SHP77 (cell line): Measurements from ENCODE around the gene ASMT.
"Not testable (repeated sequence)": the region's sequence is repeated elsewhere in the genome, so short reads cannot be mapped to it uniquely, and the experiment has no call there.

Source experiments
- DNase-seq, 2 experiments: peaks; one replicate each; lab custom pipeline; 2025; lab: John Stamatoyannopoulos, UW

ASMT gene

DNA sequence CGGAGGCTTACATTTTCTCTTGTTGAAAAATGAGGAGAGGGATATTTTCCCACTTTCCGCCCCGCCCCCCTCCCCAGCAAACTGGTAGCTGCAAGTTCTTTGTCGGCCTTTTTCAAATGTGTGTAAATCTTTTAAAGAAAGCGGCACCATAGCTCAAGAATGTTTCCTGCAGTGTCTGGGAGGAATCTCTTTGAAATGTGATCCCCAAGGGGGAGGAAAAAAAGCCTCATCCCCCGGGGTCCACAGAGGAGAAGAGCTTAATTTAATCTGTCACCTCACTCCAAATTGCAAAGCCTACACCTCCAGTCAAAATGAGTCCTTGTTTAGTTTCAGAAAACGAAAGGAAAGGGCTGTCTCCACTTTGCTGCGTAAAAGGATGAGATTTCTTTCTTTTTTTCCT is 34.8 kb downstream of the ASMT start:
- DNase-seq = no peak

DNA sequence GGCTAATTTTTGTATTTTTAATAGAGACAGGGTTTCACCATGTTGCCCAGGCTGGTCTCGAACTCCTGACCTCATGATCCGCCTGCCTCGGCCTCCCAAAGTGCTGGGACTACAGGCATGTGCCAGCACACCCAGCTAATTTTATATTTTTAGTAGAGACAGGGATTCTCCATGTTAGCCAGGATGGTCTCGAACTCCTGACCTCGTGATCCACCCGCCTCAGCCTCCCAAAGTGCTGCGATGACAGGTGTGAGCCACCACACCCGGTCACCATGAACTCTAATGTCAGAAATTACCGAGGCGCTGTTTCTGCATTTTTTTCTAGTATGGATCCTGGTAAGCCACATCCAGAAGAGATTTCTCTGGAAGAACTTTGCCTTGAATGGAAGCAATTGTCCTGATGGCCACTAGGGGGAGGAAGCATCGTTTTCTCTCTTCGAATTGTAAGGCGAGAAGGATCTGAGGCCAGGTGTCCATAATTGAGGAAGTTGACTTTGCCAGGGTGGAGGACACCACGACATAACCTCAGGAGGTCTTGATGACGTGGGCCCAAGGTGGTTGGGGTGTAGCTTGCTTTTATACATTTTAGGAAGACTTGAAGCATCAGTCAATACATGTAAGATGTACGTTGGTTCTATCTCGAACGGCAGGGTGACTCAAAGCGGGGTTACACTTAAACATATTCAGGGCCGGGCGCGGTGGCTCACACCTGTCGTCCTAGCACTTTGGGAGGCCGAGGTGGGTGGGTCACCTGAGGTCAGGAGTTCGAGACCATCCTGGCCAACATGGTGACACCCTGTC is 37.4 kb downstream of the ASMT start:
- DNase-seq = peak in 1 of 2 experiments; percentile 19

DNA sequence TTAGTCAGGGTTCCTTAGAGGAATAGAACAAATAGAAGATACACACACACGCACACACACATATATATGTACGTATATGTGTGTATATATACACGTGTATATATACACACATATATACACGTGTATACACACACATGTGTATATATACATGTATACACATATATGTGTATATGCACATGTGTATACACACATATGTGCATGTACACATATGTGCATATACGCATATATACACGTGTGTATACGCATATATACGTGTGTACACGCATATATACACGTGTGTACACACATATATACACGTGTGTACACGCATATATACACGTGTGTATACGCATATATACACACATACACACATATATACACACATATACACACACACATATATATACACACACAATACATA is 41.5 kb downstream of the ASMT start:
- no peak for DNase-seq

DNA sequence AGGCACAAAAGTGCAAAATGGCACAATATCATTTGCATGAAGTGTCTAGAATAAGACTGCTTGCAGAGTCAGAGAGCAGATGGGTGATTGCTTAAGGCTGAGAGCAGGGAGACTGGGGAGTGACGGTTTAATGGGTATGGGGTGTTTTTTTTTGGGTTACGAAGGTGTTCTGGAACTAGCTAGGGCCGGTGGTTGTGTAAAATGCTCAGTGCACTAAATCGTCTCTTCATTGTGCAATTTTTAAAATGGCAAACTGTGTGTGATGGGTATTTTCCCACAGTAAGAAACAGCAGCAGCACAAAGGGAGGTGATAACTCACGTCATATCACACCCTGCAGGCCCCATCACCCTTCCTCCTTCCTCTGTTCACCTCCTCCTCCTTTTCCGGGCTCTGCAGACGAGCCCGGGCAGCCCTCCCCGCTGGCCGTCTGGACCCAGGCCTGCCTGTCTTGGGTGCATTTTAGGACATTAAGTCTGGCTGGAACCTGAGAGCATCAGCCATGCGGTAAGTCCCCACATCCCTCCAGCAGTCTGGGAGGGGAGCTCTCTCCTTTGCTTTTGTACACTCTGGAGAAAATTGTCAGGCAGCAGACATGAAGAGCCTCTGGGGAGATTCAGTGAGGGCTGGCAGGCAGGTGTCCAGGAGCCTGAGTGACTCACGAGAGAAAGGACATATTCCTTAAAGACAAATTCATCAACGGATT is 42.7 kb downstream of the ASMT start:
- no peak for DNase-seq

DNA sequence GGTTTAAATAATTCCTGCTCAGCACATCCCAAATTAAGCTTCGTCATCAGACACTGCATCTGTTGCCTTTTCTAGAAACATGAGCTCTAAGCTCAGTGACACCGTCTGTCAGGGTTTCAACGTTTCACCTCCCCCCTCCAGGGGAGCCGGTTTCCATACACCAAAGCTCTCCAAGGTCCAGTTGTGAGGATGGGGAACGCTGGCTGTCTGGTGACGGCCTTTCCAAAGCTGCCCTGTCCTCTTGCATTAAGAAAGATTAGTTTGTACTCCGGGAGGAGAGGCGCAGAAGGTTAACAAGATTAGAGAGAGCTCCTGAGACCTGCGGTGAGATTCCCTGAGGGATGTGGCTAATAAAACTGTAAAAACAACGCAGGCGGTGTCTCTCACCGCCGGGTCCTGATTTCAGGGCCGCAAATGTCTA is 43.2 kb downstream of the ASMT start:
- DNase-seq = no peak

DNA sequence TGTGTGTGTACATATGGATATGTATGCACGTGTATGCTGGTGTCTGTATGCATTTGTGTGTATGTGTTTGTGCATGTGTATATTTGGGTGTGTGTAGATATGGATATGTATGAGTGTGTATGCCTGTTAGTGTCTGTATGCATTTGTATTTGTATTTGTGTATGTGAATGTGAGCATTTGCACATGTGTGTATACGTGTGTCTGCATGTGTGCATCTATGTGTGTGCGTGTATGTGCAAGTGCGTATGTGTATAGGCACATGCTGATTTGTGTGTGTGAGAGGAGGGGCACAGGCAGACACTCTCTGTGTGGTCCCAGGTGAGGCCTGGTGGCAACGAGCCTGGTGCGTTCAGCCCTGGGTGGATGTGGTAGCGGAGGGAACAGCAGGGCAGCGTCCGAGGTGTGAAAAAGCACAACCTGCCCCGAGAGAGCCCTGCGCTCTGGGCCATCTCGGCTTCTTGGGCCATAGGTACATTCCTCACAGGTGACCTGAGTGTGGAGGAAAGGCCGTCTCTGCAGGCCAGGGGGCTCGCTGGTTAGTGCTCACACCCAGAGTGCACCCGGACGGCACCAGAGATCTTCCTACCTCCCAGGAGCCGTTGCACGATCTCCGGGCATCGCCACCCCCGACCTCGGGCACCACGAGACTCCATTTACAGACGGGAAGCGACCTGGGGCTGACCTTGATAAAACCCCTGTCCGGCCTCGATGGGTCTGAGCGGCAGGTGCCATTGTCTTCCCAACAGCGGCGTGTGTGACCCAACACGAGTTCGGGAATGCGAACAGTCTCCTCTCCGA is 45.0 kb downstream of the ASMT start:
- no peak for DNase-seq

DNA sequence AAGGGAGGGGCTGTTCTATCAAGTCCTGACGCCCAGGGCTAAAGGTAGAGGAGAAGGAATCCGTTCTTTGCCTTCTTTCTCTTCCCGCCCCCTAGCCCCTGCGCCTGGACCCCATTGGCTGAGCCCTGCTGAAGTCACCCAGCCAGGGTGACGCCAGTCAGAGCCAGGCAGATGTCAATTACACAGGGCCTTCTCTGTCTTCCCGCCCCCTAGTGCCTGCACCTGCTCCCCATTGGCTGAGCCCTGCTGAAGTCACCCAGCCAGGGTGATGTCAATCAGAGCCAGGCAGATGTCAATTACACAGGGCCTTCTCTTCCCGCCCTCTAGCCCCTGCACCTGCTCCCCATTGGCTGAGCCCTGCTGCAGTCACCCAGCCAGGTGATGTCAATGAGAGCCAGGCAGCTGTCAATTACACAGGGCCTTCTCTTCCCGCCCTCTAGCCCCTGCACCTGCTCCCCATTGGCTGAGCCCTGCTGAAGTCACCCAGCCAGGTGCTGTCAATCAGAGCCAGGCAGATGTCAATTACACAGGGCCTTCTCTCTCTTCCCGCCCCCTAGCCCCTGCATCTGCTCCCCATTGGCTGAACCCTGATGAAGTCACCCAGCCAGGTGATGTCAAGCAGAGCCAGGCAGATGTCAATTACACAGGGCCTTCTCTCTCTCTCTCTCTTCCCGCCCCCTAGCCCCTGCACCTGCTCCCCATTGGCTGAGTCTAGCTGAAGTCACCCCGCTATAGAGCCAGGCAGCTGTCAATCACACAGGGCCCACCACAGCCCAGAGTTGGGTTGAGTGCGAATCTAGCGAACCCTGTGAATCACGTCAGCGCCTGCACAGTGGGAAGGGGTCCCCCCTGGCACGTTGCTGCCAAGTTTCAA is 46.4 kb downstream of the ASMT start:
- no peak for DNase-seq

DNA sequence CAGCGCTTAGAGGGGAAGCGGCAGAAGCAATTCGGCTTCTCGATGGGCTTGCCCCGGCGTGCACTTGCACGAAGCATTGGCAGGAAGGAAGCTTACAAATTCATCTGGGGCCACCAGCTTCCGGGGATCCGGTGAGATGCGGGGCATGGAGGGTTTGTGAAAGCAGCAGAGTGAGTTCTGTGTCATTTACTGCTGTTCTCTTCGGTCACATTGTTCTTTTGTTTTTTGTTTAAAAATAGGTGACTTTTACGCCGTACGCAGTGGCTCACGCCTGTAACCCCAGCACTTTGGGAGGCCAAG is 47.0 kb downstream of the ASMT start:
- no peak for DNase-seq

DNA sequence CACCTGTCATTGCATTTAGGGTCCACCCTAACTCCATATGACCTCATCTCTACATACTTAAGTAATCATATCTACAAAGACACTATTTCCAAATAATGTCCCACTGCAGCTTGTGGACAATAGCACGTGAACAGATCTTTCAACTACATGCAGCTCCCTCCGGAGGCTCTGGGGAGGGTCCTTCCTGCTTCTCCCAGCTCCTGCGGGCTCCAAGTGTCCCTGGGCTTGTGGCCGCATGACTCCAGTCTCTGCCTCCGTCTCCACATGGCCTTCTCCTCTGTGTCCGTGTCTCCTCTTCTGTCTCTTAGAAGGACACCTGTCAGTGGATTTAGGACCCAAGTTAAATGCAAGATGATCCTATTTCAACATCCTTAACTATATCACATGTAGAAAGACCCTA is 52.7 kb downstream of the ASMT start:
- DNase-seq = no peak

DNA sequence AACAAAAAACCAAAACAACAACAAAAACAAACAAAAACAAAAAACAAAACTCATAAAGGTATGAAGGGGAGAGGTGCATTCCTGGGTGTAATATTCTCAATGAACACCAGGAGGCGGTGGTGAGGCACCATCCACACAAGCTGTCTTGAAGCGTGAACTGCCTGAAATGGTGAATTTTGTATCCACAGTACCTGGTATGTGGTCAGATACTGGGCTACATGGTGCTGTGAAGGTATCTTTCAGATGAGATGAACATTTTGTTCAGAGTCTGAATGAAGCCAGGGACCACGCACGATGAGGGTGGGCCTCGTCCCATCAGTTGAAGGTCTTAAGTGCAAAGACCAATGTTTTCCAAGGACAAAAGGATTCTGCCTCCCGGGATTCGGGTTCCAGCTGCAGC is 58.5 kb downstream of the ASMT start:
- no peak for DNase-seq

DNA sequence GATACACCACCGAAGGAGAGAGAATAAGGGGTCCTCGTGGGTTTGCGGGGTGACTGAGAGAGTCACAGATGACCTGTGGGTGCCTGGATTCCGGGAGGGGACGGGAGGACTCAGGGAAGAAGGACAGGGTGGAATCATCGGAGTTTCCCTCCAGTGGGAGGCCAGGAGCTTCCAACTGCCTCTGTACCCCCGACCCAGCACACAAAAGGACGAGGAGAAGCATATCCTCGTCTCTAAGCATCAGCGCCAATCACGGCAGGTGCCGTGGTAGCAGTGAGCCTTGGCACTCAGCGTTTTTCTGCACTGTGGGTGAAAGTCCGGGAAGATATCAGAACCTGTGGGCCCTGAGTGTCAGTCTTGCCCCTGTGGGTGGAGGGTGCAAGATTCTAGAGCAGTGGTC is 62.0 kb downstream of the ASMT start:
- no peak for DNase-seq

DNA sequence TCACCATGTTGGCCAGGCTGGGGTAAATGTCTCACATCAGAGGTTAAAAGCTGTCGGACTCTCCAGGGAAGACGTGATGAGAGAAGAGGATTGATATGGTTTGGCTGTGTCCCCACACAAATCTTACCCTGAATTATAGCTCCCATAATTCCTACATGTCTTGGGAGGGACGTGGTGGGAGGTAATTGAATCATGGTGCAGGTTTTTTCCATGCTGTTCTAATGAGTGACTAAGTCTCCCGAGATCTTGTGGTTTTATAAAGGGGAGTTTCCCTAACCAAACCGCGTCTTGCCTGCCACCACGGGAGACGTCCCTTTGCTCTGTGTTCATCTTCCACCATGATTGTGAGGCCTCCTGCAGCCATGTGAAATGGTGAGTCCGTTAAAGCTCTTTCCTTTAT is 64.4 kb downstream of the ASMT start:
- DNase-seq = no peak

DNA sequence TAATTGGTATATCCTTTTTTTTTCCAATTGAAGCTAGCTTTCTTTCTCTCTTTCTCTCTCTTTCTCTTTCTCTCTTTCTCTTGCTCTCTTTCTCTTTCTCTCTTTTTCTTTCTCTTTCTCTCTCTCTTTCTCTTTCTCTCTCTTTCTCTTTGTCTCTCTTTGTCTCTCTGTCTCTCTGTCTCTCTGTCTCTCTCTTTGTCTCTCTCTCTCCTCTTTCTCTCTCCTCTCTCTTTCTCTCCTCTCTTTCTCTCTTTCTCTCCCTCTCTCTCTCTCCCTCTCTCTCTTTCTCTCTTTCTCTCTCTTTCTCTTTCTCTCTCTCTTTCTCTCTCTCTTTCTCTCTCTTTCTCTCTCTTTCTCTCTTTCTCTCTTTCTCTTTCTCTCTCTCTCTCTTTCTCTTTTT is 66.6 kb downstream of the ASMT start:
- no peak for DNase-seq

DNA sequence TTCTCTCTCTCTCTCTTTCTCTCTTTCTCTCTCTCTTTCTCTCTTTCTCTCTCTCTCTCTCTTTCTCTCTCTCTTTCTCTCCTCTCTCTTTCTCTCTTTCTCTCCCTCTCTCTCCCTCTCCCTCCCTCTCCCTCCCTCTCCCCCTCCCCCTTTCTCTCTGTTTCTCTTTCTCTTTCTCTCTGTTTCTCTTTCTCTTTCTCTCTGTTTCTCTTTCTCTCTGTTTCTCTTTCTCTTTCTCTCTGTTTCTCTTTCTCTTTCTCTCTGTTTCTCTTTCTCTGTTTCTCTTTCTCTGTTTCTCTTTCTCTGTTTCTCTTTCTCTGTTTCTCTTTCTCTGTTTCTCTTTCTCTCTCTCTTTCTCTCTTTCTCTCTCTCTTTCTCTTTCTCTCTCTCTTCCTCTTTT is 67.0 kb downstream of the ASMT start:
- not testable (repeated sequence) for DNase-seq

DNA sequence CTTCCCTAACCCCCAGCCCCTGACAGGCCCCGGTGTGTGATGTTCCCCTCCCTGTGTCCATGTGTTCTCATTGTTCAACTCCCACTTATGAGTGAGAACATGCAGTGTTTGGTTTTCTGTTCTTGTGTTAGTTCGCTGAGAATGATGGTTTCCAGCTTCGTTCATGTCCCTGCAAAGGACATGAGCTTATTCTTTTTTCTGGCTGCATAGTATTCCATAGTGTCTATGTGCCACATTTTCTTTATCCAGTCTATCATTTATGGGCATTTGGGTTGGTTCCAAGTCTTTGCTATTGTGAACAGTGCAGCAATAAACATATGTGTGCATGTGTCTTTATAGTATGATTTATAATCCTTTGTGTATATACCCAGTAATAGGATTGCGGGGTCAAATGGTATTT is 67.6 kb downstream of the ASMT start:
- not testable (repeated sequence) for DNase-seq

DNA sequence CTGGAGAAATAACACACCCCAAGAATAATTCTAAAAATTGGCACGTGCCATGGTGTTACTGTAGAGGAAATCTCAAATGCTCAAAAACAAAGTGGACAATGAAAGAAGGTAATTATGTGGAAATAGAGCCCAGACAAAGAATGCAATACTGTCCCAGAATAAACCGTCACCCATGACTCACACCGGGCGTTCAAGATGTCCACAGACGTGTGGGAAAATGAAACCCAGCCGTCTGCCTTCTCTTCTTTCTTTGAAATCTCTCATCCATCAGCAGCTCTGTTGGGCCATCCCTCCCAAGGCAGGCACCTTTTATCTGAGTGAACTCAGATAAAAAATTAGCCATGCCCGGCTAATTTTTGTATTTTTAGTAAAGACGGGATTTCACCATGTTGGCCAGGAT is 70.0 kb downstream of the ASMT start:
- DNase-seq = not testable (repeated sequence)

DNA sequence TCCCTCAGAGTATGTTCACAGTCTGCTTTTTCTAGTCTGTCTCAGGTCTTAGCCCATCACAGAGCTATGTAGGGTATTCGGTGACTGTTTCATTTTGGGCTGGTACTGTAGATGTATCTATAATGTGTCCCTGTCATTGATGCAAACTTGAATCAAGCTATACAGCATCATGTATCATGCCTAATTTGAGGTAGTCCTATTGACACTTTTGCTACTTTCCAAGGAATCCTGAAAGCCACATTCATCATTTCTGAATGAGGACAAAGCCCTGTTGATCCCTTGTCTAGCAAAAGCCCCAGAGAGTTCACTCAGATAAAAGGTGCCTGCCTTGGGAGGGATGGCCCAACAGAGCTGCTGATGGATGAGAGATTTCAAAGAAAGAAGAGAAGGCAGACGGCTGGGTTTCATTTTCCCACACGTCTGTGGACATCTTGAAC is 70.6 kb downstream of the ASMT start:
- not testable (repeated sequence) for DNase-seq

DNA sequence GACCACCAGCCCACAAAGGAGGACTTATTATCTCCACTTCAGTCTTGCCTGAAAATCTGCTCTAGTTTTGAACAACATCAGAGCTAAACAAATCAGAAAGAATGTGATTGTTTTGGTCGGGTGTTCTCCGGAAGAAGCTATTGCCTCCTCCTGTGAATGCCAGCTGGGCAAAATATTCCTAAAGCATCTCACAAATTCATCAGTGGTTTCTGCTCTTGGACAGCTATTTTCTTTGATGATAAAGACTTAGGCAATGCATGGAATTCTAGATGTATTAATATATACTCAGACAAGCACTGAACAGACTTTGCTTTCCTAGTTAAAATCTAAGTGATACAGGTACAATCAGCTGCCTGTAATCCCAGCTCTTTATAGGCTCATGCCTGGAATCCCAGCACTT is 71.8 kb downstream of the ASMT start:
- DNase-seq = no peak
